Endothelial cell of umbilical vein (primary cell): ENCODE measurements around the gene C22orf23. TPM values are rescaled to one million over a fixed set of nuclear protein-coding genes. Genes with fewer than 3 reads are reported as not detected.

ENCODE experiments used
- BruUV-seq: library from RNA; stranded (reverse); fragments of 400-500 nt; replicated peaks from 2 replicates; lab custom pipeline; 2021; lab: Mats Ljungman, UMichigan
- CTCF ChIA-PET: fragments of 300-600, 350-600 bp; sonication (Branson Sonifier 250); formaldehyde crosslinking; loops from one replicate; lab custom pipeline; 2021; ENCODE audit warnings: antibody characterized with exemption, inconsistent platforms; lab: Charles Lee
- POLR2A ChIA-PET: fragments of 300-600, 350-600 bp; sonication (Branson Sonifier 250); formaldehyde crosslinking; loops from one replicate; lab custom pipeline; 2021; ENCODE audit warnings: antibody characterized with exemption, inconsistent platforms; lab: Charles Lee
- DNase-seq: peaks from one replicate; pipeline ENCODE4 v3.0.0-alpha.2; 2011; ENCODE audit warnings: low read depth, low spot score
- FAIRE-seq: peaks from 2 replicates; lab custom pipeline; 2011; peaks lifted over from hg19 to GRCh38; lab: Jason Lieb, UNC
- H2AFZ ChIP-seq: 2 replicates; pipeline ENCODE4 v1.6.0; 2012; ENCODE audit warnings: low read depth, low read length, control low read depth, inconsistent platforms
- H3K27ac ChIP-seq: 2 replicates; pipeline ENCODE4 v1.5.1; 2011; ENCODE audit warnings: low read depth, mild to moderate bottlenecking, control low read depth, low read length, moderate library complexity; ENCODE audit not compliant: insufficient read depth
- H3K27me3 ChIP-seq, 2 experiments: 2 replicates each; pipeline versions ENCODE4 v1.6.0 to v1.6.1; 2011; ENCODE audit warnings: low read length in 2 of 2, mixed read lengths in 1 of 2; ENCODE audit not compliant: control insufficient read depth in 2 of 2, insufficient read depth in 2 of 2
- H3K36me3 ChIP-seq, 2 experiments: 2 replicates in 1 of 2; 3 replicates in 1 of 2; pipeline ENCODE4 v1.5.1; 2011; ENCODE audit warnings: low read length in 2 of 2, mild to moderate bottlenecking in 1 of 2, moderate library complexity in 1 of 2; ENCODE audit not compliant: control insufficient read depth in 2 of 2, insufficient read depth in 2 of 2; ENCODE audit errors: extremely low read depth in 1 of 2
- H3K4me1 ChIP-seq: 3 replicates; pipeline ENCODE4 v1.5.1; 2011; ENCODE audit warnings: mild to moderate bottlenecking, low read length; ENCODE audit not compliant: control insufficient read depth, insufficient read depth; ENCODE audit errors: extremely low read depth
- H3K4me2 ChIP-seq: 2 replicates; pipeline ENCODE4 v1.6.1; 2011; ENCODE audit warnings: low read length, control low read depth, mixed read lengths; ENCODE audit not compliant: insufficient read depth
- H3K4me3 ChIP-seq, 3 experiments: fragments of 200-600 bp in 1 of 3; sonication (generic), shearing (Covaris generic) in 1 of 3; replicated peaks in 1 of 3; 2 replicates each; pipeline ENCODE4 v1.5.1; 2011 to 2016; ENCODE audit warnings: control low read depth in 3 of 3, low read length in 3 of 3, mild to moderate bottlenecking in 2 of 3, inconsistent platforms in 1 of 3, low read depth in 1 of 3, moderate library complexity in 1 of 3; ENCODE audit not compliant: insufficient read depth in 1 of 3
- H3K79me2 ChIP-seq: 2 replicates; pipeline ENCODE4 v1.6.0; 2012; ENCODE audit warnings: low read length, inconsistent platforms; ENCODE audit not compliant: control insufficient read depth, insufficient read depth
- H3K9ac ChIP-seq: replicated peaks from 2 replicates; pipeline ENCODE3; 2011; ENCODE audit warnings: low read length, control low read depth; ENCODE audit not compliant: insufficient read depth; ENCODE audit errors: extremely low read depth
- H3K9me1 ChIP-seq: replicated peaks from 3 replicates; pipeline ENCODE4 v1.6.0; 2011; ENCODE audit warnings: mild to moderate bottlenecking, low read length; ENCODE audit not compliant: control insufficient read depth, insufficient read depth; ENCODE audit errors: extremely low read depth
- H3K9me3 ChIP-seq: replicated peaks from 2 replicates; pipeline ENCODE4 v1.5.1; 2012; ENCODE audit warnings: low read length, inconsistent platforms; ENCODE audit not compliant: control insufficient read depth, insufficient read depth
- H4K20me1 ChIP-seq: replicated peaks from 2 replicates; pipeline ENCODE3; 2011; ENCODE audit warnings: mild to moderate bottlenecking, low read length; ENCODE audit not compliant: control insufficient read depth, insufficient read depth; ENCODE audit errors: extremely low read depth
- CTCF ChIP-seq, 2 donors: IDR thresholded peaks; 1 replicate in 1 of 2; 2 replicates in 1 of 2; pipeline ENCODE4 v1.5.1; 2011; ENCODE audit warnings: low read length in 2 of 2, mild to moderate bottlenecking in 2 of 2, moderate library complexity in 2 of 2, control low read depth in 1 of 2, inconsistent platforms in 1 of 2, low read depth in 1 of 2; ENCODE audit not compliant: insufficient read depth in 1 of 2; ENCODE audit errors: extremely low read depth in 1 of 2
- EZH2 ChIP-seq: IDR thresholded peaks from 2 replicates; pipeline ENCODE4 v1.6.1; 2012; ENCODE audit warnings: borderline replicate concordance, low read depth, mild to moderate bottlenecking, moderate library complexity, low read length, inconsistent platforms; ENCODE audit not compliant: severe bottlenecking
- FOS ChIP-seq: IDR thresholded peaks from 2 replicates; pipeline ENCODE4 v1.6.1; 2011; ENCODE audit warnings: mild to moderate bottlenecking, low read length, moderate library complexity, borderline replicate concordance; ENCODE audit not compliant: insufficient read depth
- GATA2 ChIP-seq: IDR thresholded peaks from 2 replicates; pipeline ENCODE4 v1.7.0; 2011; ENCODE audit warnings: low read depth, mild to moderate bottlenecking, moderate library complexity, mixed read lengths, low read length; ENCODE audit not compliant: insufficient read length, insufficient read depth
- JUN ChIP-seq: IDR thresholded peaks from 2 replicates; pipeline ENCODE4 v1.6.1; 2011; ENCODE audit warnings: borderline replicate concordance, low read depth; ENCODE audit not compliant: insufficient read length, insufficient read depth
- MAX ChIP-seq: IDR thresholded peaks from 2 replicates; pipeline ENCODE4 v1.6.1; 2011; ENCODE audit not compliant: insufficient read depth, insufficient read length
- MYC ChIP-seq: IDR thresholded peaks from one replicate; pipeline ENCODE4 v1.6.1; 2011; ENCODE audit warnings: mild to moderate bottlenecking, low read depth, low read length
- POLR2A ChIP-seq: IDR thresholded peaks from 2 replicates; pipeline ENCODE4 v1.6.1; 2012; ENCODE audit warnings: low read depth, mild to moderate bottlenecking, control low read depth, low read length
- POLR2AphosphoS5 ChIP-seq: IDR thresholded peaks from 2 replicates; pipeline ENCODE4 v1.6.1; 2012; ENCODE audit warnings: low read depth, mild to moderate bottlenecking, control low read depth, low read length, moderate library complexity; ENCODE audit not compliant: insufficient read depth
- dilution Hi-C: fragments of 300-500 bp; cut with MboI; formaldehyde crosslinking; loops from one replicate; pipeline ENCODE4 v1.15.0; 2019; ENCODE audit warnings: low sequenced_read_pairs; ENCODE audit not compliant: extremely low pct_ligation_motif_present
- intact Hi-C: fragments of 100-400 bp; cut with micrococcal nuclease; formaldehyde crosslinking; loops from one replicate; pipeline ENCODE4 v1.10.0; 2022
- polyA plus RNA-seq, 4 experiments: library from polyadenylated mRNA; depleted of rRNA in 3 of 4; stranded (reverse) in 3 of 4; unstranded in 1 of 4; fragments of >200 nt; gene quantifications; 2 replicates each; pipeline versions ENCODE4 v1.2.1 to v1.2.3, GENCODE V29; 2011 to 2012; ENCODE audit warnings: missing spikeins in 1 of 4
- total RNA-seq: library from RNA; stranded (reverse); gene quantifications from 2 replicates; pipeline ENCODE4 v1.2.3, GENCODE V29; 2021

Gene C22orf23
- total and polyA plus RNA-seq, 2 donors (not counting 3 experiments of a cell fraction or from before 2014, with no cell fraction given), result 0.23 to 0.44 TPM

- Histone ChIP-seq H3K4me3 (no peak overlapping the region), H3K79me2 (no peaks in the 10 kb centered on the region), H3K4me1 (no peaks in the 10 kb centered on the region), H3K9me3 (no peaks in the 10 kb centered on the region), H3K9ac (no peak overlapping the region), H3K27ac (no peak overlapping the region), H3K4me2 (no peak overlapping the region), H2AFZ (no peak overlapping the region), H4K20me1 (no peaks in the 10 kb centered on the region), H3K27me3 (no peaks in the 10 kb centered on the region), H3K9me1 (no peaks in the 10 kb centered on the region), H3K36me3 (peaks cover 2 to 33% of the 10 kb centered on the region in 2 experiments)
- POLR2A ChIA-PET, result interaction anchor here (0.5 kb wide), 1 partner anchor 38 kb away, joined by 4 read pairs; no protein-coding TSS in a partner anchor
- DNase-seq, result no peak
- CTCF ChIA-PET, result interaction anchor here (1.2 kb wide), 1 partner anchor 53 kb away, joined by 3 read pairs; no protein-coding TSS in a partner anchor
- no peak for TF ChIP-seq MYC
- no peak for TF ChIP-seq EZH2
- TF ChIP-seq FOS, result no peak
- TF ChIP-seq POLR2A, result no peak
- TF ChIP-seq JUN, result no peak
- no peak for TF ChIP-seq GATA2
- no peak for TF ChIP-seq CTCF (IDR thresholded peaks at IDR 0.05; ENCODE audit: extremely low read depth in 1 of 2, insufficient read depth in 1 of 2, low read depth in 1 of 2, low read length in 2 of 2)
- TF ChIP-seq POLR2AphosphoS5, result no peak
- TF ChIP-seq MAX, result no peak
- intact Hi-C loops, result no loop called here
- no TSS peak for BruUV-seq
- no peak for FAIRE-seq
- dilution Hi-C loops, result no loop called here
These were observed 37.1 kb downstream of the C22orf23 start for GRCh38 chr22:37916311-37916710.
